DND-41 (cell line): ENCODE results near the gene P3H1.

Experiments
- CTCF ChIP-seq: IDR thresholded peaks from 2 replicates; pipeline ENCODE4 v1.5.1; 2012; ENCODE audit warnings: borderline replicate concordance, low read length, moderate library complexity, mild to moderate bottlenecking; ENCODE audit not compliant: poor library complexity, severe bottlenecking; ENCODE audit errors: extremely low read depth
- EZH2 ChIP-seq: IDR thresholded peaks from 3 replicates; pipeline ENCODE4 v1.6.1; 2012; ENCODE audit warnings: borderline replicate concordance, low read depth, mild to moderate bottlenecking, moderate library complexity, low read length, inconsistent platforms; ENCODE audit not compliant: severe bottlenecking

DNA sequence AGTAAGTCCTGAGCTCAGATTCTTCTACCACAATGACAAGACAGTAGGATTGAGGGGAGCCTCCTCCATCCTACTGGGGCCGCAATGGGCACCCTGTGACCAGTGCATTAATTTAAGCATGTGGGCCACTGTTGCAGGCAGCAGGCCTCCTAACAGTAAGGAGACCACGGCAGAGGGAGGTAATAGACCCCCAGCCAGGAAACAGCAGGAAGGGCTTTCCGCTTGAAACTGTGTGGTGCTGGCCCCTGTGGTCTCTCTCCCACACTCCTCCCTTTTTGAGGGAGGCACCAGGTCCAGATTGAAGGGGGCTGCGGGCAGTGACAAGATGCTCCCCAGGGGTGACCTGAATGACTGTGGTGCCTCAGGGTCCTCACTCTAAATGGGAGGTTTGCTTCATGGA lies 25.1 kb downstream of the P3H1 start:
- no peak for TF ChIP-seq CTCF
- TF ChIP-seq EZH2, result no peak
